HCT116 (cell line): ENCODE measurements around the gene ADAMTSL2.

Experiments used
- EZH2 ChIP-seq: fragments of 200-600 bp; sonication (generic); IDR thresholded peaks from 2 replicates; pipeline ENCODE4 v1.6.1; 2017; ENCODE audit warnings: antibody characterized with exemption, mixed run types
- SP1 ChIP-seq: IDR thresholded peaks from 2 replicates; pipeline ENCODE4 v1.6.1; 2012; ENCODE audit warnings: low read depth

- no peak for TF ChIP-seq EZH2
- no peak for TF ChIP-seq SP1
Observed at GRCh38 chr9:133587051-133587450, 52.5 kb downstream of the ADAMTSL2 start.
